GM18526 (cell line): Measurements from ENCODE around the gene POU2F2.

ENCODE experiments used
- POLR2A ChIP-seq: IDR thresholded peaks from 3 replicates; pipeline ENCODE4 v1.6.1; 2011; ENCODE audit not compliant: insufficient read length; ENCODE audit errors: extremely low read depth

Gene POU2F2

GRCh38 chr19:42143341-42144234 is 11.3 kb upstream of the POU2F2 start:
- TF ChIP-seq POLR2A = no peak

GRCh38 chr19:42140125-42140754 is 8.0 kb upstream of the POU2F2 start:
- TF ChIP-seq POLR2A = no peak

GRCh38 chr19:42134535-42135070 is 2.4 kb upstream of the POU2F2 start:
- no peak for TF ChIP-seq POLR2A

GRCh38 chr19:42132851-42133528 is 744 bp upstream of the POU2F2 start:
- TF ChIP-seq POLR2A = peak; percentile 51

- no peak for TF ChIP-seq POLR2A
Observed at GRCh38 chr19:42131149-42132029, 857 bp downstream of the POU2F2 start.

GRCh38 chr19:42130254-42130573 is 2.0 kb downstream of the POU2F2 start:
- no peak for TF ChIP-seq POLR2A

- TF ChIP-seq POLR2A = no peak
Observed at GRCh38 chr19:42129399-42130253, 2.6 kb downstream of the POU2F2 start.

- TF ChIP-seq POLR2A = no peak
Observed at GRCh38 chr19:42126574-42126973, 5.7 kb downstream of the POU2F2 start.

- no peak for TF ChIP-seq POLR2A
Observed at GRCh38 chr19:42125536-42125935, 6.7 kb downstream of the POU2F2 start.

- TF ChIP-seq POLR2A = no peak
Observed at GRCh38 chr19:42124386-42124901, 7.8 kb downstream of the POU2F2 start.

GRCh38 chr19:42123765-42124164 is 8.5 kb downstream of the POU2F2 start:
- no peak for TF ChIP-seq POLR2A

GRCh38 chr19:42122691-42123607 is 9.3 kb downstream of the POU2F2 start:
- no peak for TF ChIP-seq POLR2A

GRCh38 chr19:42121656-42122069 is 10.6 kb downstream of the POU2F2 start:
- peak; percentile 38 for TF ChIP-seq POLR2A
